HFF-Myc (cell line): ENCODE results near the gene DUSP23.
A peak's percentile ranks its signal among the peaks of the same experiment; 100 is the strongest.

Experiments
- DNase-seq: peaks from one replicate; pipeline ENCODE4 v3.0.0-alpha.2; 2011; ENCODE audit warnings: low read depth; ENCODE audit errors: extremely low read depth
- H3K4me3 ChIP-seq: replicated peaks from 2 replicates; pipeline ENCODE4 v1.5.1; 2011; ENCODE audit warnings: low read depth, mild to moderate bottlenecking, control low read depth, low read length
- CTCF ChIP-seq: IDR thresholded peaks from 2 replicates; pipeline ENCODE4 v1.5.1; 2012; ENCODE audit warnings: mild to moderate bottlenecking, low read depth, low read length, control low read depth; ENCODE audit errors: missing control alignments

Gene DUSP23

GRCh38 chr1:159780583-159781582 is at the start of gene DUSP23:
Gene DUSP23, plus strand, starts transcription at chr1:159780962. Its CDS starts 139 bp downstream, at chr1:159781101.
- TF ChIP-seq CTCF = peak; percentile 84
- peak within 1 kb of the TSS; percentile 56 for H3K4me3 ChIP-seq
- peak; percentile 90 for DNase-seq

GRCh38 chr1:159737238-159737916 is 43.4 kb upstream of the DUSP23 start:
- no peak for DNase-seq
- no peak for TF ChIP-seq CTCF
- H3K4me3 ChIP-seq = no peak overlapping the region

- H3K4me3 ChIP-seq = no peak overlapping the region
Observed at GRCh38 chr1:159743651-159744410, 36.9 kb upstream of the DUSP23 start.

GRCh38 chr1:159746666-159747065 is 34.1 kb upstream of the DUSP23 start:
- TF ChIP-seq CTCF = no peak
- no peak overlapping the region for H3K4me3 ChIP-seq
- DNase-seq = no peak

More at GRCh38 chr1:159743651-159744410, 36.9 kb upstream of the DUSP23 start:
- no peak for TF ChIP-seq CTCF
- no peak for DNase-seq

GRCh38 chr1:159748370-159748769 is 32.4 kb upstream of the DUSP23 start:
- no peak for TF ChIP-seq CTCF
- DNase-seq = no peak
- no peak overlapping the region for H3K4me3 ChIP-seq

GRCh38 chr1:159749630-159750029 is 31.1 kb upstream of the DUSP23 start:
- TF ChIP-seq CTCF = no peak
- DNase-seq = no peak
- H3K4me3 ChIP-seq = no peak overlapping the region
